Upper lobe of right lung (tissue), 1 donor: ENCODE data around the gene DAGLB. TPM values are rescaled to one million over a fixed set of nuclear protein-coding genes. Genes with fewer than 3 reads are reported as not detected.

Experiments used
- ATAC-seq: fragments of 200-7000 bp; cut with Tn5 transposase; one replicate; pipeline ENCODE4 v1.9.1; 2020; ENCODE audit warnings: mild to moderate bottlenecking, moderate library complexity
- DNase-seq: peaks from one replicate; pipeline ENCODE4 v3.0.0-alpha.2; 2020
- H3K27ac ChIP-seq: fragments of 200-600 bp; one replicate; pipeline ENCODE4 v1.8.0; 2022
- H3K27me3 ChIP-seq: fragments of 200-600 bp; one replicate; pipeline ENCODE4 v1.8.0; 2022; ENCODE audit warnings: mild to moderate bottlenecking
- H3K36me3 ChIP-seq: fragments of 200-600 bp; one replicate; pipeline ENCODE4 v1.8.0; 2022
- H3K4me1 ChIP-seq: fragments of 200-600 bp; one replicate; pipeline ENCODE4 v1.8.0; 2022
- H3K4me3 ChIP-seq: fragments of 200-600 bp; one replicate; pipeline ENCODE4 v1.8.0; 2022; ENCODE audit warnings: mild to moderate bottlenecking
- H3K9me3 ChIP-seq: fragments of 200-600 bp; one replicate; pipeline ENCODE4 v1.8.0; 2022
- CTCF ChIP-seq: fragments of 200-600 bp; IDR thresholded peaks from one replicate; pipeline ENCODE4 v1.8.0; 2022; ENCODE audit warnings: antibody characterized with exemption
- intact Hi-C: fragments of 100-400 bp; cut with DNase I; formaldehyde crosslinking; loops from one replicate; pipeline ENCODE4 v1.11.0; 2022
- total RNA-seq: library from RNA; stranded (reverse); fragmentation: NEBNext Ultra II Directional; extraction: Animal tissue kit (Norgen Biotek cat#: 25700); gene quantifications from one replicate; pipeline ENCODE4 v1.2.1, GENCODE V29; 2021
- donor health status: DM: no; HTN: yes; CAD: no; lungs with severe emphysema.

The DAGLB gene
- total RNA-seq, 1 donor from 2014 or later, result 34.7 TPM

GRCh38 chr7:6395898-6396595 is 51.7 kb downstream of the DAGLB start:
- H3K4me3 ChIP-seq, result peak overlapping the region; percentile 10
- H3K4me1 ChIP-seq, result peaks cover 78% of the 10 kb centered on the region
- H3K9me3 ChIP-seq, result no peaks in the 10 kb centered on the region
- peaks cover 62% of the 10 kb centered on the region for H3K36me3 ChIP-seq
- H3K27ac ChIP-seq, result peak overlapping the region; percentile 26
- no peaks in the 10 kb centered on the region for H3K27me3 ChIP-seq
- intact Hi-C loops, result no loop called here
- TF ChIP-seq CTCF, result no peak
- no peak for DNase-seq
- peak; percentile 58 for ATAC-seq

GRCh38 chr7:6394114-6394513 is 53.6 kb downstream of the DAGLB start:
- H3K4me1 ChIP-seq, result peaks cover 68% of the 10 kb centered on the region
- no peaks in the 10 kb centered on the region for H3K27me3 ChIP-seq
- ATAC-seq (no peak), DNase-seq (no peak)
- H3K4me3 ChIP-seq, result no peak overlapping the region
- H3K36me3 ChIP-seq, result peaks cover 70% of the 10 kb centered on the region
- intact Hi-C loops, result no loop called here
- peak overlapping the region; percentile 84 for H3K27ac ChIP-seq
- TF ChIP-seq CTCF, result no peak
- no peaks in the 10 kb centered on the region for H3K9me3 ChIP-seq

- H3K27me3 ChIP-seq, result no peaks in the 10 kb centered on the region
- intact Hi-C loops, result no loop called here
- TF ChIP-seq CTCF, result no peak
- ATAC-seq, result no peak
- peak overlapping the region; percentile 84 for H3K27ac ChIP-seq
- H3K9me3 ChIP-seq, result no peaks in the 10 kb centered on the region
- no peak for DNase-seq
- H3K4me3 ChIP-seq, result no peak overlapping the region
- H3K4me1 ChIP-seq, result peaks cover 64% of the 10 kb centered on the region
- H3K36me3 ChIP-seq, result peaks cover 70% of the 10 kb centered on the region
Observed at GRCh38 chr7:6393667-6394056, 54.1 kb downstream of the DAGLB start.

GRCh38 chr7:6392712-6393666 is 54.8 kb downstream of the DAGLB start:
- Histone ChIP-seq H3K4me1 (peaks cover 58% of the 10 kb centered on the region), H3K4me3 (no peak overlapping the region), H3K27me3 (no peaks in the 10 kb centered on the region), H3K36me3 (peaks cover 76% of the 10 kb centered on the region), H3K27ac (peak overlapping the region; percentile 84), H3K9me3 (no peaks in the 10 kb centered on the region)
- TF ChIP-seq CTCF, result no peak
- ATAC-seq (peak; percentile 95), DNase-seq (peak; percentile 79)
- intact Hi-C loops, result no loop called here

GRCh38 chr7:6389728-6390127 is 58.0 kb downstream of the DAGLB start:
- intact Hi-C loops, result no loop called here
- Histone ChIP-seq H3K9me3 (no peaks in the 10 kb centered on the region), H3K27ac (no peak overlapping the region), H3K36me3 (peaks cover 74% of the 10 kb centered on the region), H3K27me3 (no peaks in the 10 kb centered on the region), H3K4me3 (no peak overlapping the region), H3K4me1 (peaks cover 55% of the 10 kb centered on the region)
- ATAC-seq, result no peak
- no peak for TF ChIP-seq CTCF
- DNase-seq, result no peak
